VCaP (cell line): ENCODE data around the gene DCDC1.

Experiments used
- H3K27ac ChIP-seq: fragments of 450-650 bp; 2 replicates; pipeline ENCODE4 v1.5.1; 2017
- TF ChIP-seq, protein P1 (sequence below): fragments of 450-650 bp; conservative IDR thresholded peaks from 2 replicates; pipeline ENCODE4 v1.5.1; 2017; ENCODE audit warnings: mild to moderate bottlenecking, moderate library complexity

The DCDC1 gene

DNA sequence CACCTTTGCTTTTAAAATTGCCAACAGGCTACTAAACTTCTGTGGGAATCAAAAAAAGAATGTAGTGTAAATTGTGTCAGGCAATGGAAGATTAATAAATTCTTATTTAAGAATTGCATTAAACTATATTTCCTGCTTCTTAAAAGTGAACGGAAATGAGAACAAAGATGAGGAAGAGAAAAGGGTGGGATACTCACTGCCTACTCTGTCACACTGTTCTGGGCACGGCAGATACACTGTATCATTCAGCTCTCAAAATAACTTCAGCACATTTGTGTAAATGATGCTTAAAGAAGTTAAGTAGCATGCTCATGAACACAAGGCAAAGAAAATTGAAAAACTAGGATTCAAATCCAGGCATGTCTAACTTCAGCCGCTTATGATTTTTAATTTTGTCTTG, 218.7 kb downstream of the DCDC1 start:
- no peak overlapping the region for H3K27ac ChIP-seq
- TF ChIP-seq, protein P1, sequence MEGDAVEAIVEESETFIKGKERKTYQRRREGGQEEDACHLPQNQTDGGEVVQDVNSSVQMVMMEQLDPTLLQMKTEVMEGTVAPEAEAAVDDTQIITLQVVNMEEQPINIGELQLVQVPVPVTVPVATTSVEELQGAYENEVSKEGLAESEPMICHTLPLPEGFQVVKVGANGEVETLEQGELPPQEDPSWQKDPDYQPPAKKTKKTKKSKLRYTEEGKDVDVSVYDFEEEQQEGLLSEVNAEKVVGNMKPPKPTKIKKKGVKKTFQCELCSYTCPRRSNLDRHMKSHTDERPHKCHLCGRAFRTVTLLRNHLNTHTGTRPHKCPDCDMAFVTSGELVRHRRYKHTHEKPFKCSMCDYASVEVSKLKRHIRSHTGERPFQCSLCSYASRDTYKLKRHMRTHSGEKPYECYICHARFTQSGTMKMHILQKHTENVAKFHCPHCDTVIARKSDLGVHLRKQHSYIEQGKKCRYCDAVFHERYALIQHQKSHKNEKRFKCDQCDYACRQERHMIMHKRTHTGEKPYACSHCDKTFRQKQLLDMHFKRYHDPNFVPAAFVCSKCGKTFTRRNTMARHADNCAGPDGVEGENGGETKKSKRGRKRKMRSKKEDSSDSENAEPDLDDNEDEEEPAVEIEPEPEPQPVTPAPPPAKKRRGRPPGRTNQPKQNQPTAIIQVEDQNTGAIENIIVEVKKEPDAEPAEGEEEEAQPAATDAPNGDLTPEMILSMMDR, result no peak

GRCh38 chr11:31150011-31150410, 219.5 kb downstream of the DCDC1 start:
- TF ChIP-seq, protein P1, result no peak
- no peak overlapping the region for H3K27ac ChIP-seq

GRCh38 chr11:31141789-31142188, 227.8 kb downstream of the DCDC1 start:
- TF ChIP-seq, protein P1, result no peak
- no peak overlapping the region for H3K27ac ChIP-seq

GRCh38 chr11:31139479-31139878, 230.1 kb downstream of the DCDC1 start:
- no peak overlapping the region for H3K27ac ChIP-seq
- TF ChIP-seq, protein P1, result no peak

- TF ChIP-seq, protein P1, result no peak
- H3K27ac ChIP-seq, result no peak overlapping the region
Observed at GRCh38 chr11:31132531-31133421, 236.8 kb downstream of the DCDC1 start.

DNA sequence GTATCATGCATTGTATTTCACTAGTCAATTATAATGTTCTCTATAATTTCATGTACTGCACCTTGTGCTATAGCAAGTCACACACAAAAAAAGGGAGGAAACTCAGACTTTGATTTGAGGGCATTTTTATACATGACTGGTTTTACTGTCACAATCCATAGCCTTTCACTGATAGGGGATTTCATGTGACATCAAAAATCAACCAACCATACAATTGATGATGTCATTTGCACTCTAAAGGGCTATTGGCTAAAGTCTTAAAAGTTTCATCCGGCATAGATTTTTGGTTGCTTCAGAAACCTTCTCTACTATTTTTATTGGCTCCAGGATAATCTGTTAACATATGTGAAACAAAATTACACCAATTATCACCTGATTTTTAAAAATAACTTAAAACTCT, 237.8 kb downstream of the DCDC1 start:
- no peak overlapping the region for H3K27ac ChIP-seq
- TF ChIP-seq, protein P1, result no peak

DNA sequence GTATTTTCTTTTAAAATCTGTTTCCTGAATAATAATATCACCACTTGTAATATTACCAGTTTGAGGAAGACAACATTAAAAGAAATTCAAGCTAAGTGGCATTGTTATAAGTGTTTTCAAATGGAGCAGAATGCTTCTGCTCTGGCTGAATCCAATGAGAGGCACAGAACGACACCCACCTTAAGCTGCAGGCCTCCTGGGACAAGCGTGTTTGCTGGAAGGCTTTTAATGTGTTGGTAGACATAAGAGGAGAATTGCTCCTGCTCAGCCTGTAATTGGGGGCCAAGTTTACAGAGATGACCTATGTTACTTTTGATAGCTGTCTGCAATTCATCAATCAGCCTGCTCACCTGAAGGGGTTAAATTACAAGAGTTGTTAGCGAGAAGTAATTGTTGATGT, 242.2 kb downstream of the DCDC1 start:
- H3K27ac ChIP-seq, result no peak overlapping the region
- TF ChIP-seq, protein P1, result no peak
